ENCODE data around the gene RHOT2. TPM values are rescaled to one million over a fixed set of nuclear protein-coding genes. Genes with fewer than 3 reads are reported as not detected.

RHOT2 gene
- total RNA-seq, 1 experiment from 2014 or later, result 38.5 TPM

DNA sequence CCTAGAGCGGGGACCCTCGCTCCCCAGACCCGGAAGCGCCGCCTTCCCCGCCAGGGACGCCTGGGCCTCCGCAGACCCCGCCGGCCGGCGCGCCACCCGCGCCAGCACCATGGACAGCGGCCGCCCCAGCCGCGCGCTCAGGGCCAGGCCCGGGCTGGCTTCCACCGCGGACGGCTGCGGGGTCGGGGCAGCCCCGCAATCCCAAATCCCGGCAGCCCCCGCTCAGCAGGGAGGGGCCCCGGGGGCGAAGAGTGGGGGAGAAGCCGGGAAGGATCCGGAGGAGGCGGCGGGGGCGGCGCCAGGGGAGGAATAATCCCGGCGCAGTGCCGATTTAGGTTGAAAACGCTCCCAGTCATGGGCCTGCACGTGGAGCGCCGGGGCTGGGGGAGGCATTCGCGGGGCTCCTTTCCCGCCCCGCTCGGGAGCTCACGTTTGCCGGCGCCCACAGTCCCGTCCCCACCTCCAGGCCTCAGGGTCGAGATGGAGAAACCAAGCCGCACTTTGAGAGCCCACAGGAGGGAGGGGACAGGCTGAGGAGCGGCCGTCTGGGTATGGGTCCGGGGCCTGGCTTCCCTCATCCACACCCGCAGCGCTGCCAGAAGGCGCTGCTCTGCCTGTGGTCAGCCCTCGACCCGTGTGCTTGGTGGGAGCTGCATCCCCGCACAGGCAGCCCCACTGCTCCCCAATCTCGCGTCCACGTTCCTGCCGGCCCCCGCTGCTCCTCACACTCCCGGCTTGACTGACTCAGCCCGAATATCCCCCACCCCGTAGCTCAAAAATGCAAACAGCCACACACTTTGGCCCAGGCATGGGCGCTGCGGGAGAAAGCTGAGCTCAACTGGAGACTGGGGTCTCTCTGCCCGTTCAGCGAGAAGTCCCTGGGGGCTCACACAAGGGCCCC, 33.0 kb downstream of the RHOT2 start:
- no peak for DNase-seq (ENCODE audit: low read depth)

DNA sequence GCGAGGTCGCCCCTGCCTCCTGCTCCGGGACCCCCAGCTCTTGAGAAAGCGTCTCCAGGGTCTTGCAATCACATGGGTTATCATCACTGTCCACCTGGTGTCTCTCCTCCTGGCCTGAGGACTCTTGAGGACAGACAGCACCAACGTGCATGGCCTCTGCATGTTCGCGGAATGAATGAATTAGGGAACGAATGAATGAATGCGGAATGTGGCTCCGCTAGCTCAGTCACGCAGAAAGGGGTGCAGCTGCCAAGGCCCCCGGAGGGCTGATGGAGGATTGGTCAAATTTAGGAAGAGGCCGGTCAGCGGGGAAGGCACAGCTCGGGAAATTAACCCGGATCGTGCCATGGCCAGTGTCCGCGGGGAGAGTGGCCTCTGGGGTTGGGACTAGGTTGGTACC, 34.4 kb downstream of the RHOT2 start:
- DNase-seq (ENCODE audit: low read depth), result no peak

DNA sequence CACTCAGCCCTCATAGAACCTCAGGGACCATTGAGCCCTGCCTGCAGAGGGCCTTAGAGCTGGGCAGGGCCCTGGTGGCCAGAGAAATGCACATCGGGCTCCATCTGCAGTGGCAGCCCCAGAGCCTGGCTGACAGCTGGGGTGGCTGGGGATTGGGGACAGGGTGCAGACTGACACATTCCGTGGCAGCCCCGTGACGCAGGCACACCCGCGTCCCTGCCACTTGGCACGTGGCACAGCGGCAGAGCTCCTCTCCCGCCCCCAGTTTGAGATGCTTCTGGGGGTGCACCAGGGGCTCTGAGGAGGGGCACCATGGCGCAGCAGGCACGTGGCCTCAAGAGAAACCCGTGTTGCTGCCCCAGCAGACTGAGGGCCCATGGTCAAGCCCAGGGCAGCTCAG, 35.5 kb downstream of the RHOT2 start:
- no peak for DNase-seq (ENCODE audit: low read depth)

DNA sequence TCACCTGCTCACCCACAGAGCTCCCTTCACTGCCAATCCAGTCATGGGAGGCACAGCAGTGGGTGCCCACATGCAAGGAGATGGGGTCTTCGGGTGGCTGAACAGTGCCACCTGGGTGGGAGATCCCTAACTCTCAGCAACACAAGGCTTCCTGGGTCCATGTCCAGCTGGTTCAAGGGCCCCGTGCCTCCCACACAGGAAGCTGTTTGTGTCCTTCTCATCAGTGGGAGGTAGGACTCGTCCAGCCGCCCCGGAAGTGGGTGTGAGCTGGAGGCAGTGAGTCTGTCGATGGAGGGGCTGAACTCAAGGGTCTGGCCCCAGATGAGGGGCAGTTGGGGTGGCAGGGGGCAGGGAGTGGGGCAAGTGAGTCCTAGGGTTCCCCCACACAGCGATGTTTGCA, 36.1 kb downstream of the RHOT2 start:
- no peak for DNase-seq (ENCODE audit: low read depth)

DNA sequence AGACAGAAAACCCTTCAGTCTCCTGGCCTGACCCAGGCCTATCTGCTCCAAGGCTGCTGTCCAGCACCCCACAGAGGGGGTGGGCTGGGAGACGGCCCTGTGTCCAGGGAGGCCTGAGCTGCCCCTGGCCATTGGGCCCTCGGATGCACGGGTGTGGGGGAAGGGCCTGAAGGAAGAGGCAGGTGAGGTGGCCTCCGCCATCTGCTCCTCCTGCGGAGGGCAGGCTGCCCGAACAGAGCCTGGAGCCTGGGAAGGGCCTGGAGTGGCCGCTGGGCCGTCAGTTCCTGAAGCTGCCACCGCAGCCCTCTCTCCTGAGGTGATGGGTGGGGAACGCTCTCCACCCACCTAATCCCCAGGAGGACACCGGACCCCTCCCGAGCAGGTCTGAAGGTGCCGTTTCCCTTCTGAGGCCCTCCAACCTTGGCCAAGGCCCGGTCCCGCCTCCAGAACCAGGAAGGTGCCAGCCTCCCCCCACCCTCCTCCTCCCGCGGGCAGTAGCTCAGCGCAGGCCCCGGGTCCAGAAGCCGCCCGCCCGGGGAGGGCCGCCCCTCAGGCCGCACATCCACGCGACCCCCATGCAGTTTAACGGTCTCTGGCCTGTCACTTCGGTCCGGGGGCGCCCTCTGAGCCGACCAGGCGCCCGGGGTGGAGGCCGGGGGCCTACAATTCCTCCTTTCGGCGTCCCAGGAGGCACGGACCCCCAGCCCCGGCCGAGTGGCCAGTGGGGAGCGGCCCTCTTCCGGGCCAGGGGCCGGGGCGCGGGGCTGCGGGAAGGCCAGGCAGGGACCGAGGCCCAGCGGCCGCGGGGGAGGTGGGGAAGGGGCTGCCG, 36.8 kb downstream of the RHOT2 start:
- DNase-seq (ENCODE audit: low read depth), result no peak

DNA sequence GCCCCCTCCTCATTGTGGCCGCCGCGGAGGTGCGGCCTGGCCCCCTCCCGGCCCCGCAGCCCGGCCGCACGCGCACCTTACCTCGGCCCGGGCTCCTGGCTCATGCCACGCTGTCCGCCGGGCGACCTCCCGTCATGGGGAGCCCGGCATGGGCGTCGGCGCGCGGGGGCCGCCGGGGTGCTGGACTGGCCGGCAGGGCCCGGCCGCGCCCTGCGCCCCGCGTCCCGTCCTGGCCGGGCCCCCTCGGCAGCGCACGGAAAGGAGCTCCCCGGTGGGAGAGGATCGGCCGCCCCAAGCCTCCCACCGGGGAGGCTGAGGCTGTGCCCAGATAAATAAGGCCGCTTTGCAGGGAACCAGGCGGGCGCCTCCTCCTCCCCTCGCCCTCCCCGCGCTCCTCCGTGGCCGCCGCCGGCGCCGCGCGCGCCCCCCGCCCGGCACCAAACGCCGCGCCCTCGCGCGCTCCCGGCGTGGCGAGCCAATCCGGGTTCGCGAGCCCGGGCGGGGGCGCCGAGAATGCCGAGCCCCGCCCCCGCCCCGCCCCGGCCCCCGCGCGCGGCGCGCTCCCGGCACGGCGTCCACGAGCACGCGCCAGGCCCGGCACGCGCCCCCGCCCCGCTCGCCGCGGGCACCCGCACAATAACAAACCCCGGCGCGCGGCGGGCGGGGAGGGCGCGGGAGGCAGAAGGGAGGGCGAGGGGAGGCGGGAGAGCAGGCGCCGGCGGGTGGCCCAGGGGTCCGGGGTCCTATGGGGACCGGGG, 37.7 kb downstream of the RHOT2 start, which contains the start of gene FBXL16:
FBXL16 (minus strand) TSS at position 371 of the 758 bp plus-strand sequence. CDS start 8,396 bp downstream, outside the sequence.
- DNase-seq (ENCODE audit: low read depth), result peak; percentile 51

DNA sequence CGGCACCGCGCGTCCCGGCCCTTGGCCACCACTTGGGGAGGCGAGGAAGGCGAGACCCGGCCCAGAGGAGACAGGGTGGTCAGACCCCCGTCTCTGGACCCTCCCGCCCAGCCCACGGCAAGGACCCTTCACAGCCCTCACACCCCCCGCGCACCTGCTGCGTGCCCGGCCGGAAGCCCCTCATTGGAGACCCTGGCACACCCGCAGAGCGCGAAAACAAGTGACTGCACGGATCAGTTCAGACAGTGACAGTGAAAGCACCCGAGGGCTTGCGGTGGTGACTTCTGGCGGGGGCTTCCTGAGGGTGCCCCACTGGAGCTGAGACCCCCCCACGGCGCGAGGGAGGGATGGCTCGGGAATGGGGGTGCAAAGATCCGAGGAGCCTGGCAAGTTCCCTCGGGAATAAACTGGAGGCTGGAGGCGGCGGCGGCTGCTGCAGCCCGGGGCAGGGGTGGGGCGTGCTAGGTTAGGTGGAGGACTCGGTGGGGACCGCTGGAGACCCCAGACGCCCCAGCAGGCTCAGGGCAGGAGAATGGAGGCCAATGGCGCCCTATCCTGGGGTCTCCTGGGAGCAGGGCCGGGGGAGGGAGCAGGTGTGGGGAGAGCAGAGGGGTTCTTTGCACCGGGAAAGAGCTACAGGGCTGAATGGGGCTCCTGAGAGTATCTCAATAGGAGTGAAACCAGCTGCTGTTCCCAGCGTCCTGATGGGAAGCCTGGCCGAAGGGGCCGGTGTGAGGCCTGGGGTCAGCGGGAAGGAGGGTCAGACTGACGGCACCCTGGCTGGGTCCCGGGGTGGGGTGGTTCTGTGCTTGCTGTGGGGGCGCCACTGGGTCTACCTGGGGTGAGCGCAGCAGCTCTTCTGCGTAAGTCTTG, 38.5 kb downstream of the RHOT2 start:
- no peak for DNase-seq (ENCODE audit: low read depth)

DNA sequence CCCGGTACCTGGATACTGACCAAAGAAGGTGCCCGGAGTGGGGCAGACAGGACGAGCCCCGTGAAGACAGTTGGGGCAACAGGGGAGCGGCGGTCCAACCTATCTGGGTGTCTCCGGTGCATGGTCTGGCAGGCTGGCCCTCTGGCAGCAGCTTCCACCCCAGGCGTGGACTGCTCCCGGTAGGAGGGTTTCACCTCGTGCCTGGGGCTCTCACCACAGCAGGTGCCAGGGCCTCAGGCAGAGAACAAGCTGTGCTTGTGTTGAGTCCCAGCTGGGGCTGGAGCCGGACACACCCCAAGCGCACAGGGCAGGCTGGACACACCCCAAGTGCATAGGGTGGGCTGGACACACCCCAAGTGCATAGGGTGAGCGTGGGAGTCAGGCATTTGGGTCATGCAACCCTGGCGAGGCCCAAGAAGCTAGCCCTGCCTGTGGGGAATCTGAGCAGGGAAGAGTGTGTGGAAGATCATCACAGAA, 39.2 kb downstream of the RHOT2 start:
- no peak for DNase-seq (ENCODE audit: low read depth)

DNA sequence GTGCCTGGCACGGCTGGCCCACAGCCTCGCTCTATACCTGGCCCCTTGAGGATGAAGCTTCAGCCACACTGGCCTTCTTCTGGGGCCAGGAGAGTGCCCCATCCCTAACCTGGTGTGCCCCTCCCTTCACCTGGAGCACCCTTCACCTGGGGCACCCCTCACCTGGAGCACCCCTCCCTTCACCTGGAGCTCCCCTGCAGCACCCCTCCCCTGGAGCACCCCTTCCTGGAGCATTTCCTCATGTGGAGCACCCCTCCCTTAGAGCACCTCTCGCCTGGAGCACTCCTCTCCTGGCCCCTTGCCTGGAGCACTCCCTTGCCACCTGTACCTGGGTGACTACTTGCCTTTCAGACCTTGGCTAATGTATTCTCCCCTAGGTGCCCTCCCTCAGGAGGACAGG, 40.1 kb downstream of the RHOT2 start:
- DNase-seq (ENCODE audit: low read depth), result no peak

DNA sequence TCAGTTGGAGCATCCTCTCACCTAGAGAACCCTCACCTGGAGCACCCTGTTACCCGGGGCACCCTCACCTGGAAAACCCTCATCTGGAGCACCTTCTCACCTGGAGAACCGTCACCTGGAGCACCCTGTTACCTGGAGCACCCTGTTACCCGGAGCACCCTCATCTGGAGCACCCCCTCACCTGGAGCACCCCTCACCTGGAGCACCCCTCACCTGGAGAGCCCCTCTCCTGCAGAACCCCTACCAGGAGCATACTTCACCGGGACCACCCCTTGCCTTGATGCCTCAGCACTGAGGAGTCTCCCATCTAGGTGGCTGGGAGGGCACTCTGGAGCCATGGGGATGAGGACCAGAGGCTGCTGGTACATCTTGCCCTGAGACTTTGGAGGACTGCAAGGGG, 41.0 kb downstream of the RHOT2 start:
- DNase-seq (ENCODE audit: low read depth), result no peak

DNA sequence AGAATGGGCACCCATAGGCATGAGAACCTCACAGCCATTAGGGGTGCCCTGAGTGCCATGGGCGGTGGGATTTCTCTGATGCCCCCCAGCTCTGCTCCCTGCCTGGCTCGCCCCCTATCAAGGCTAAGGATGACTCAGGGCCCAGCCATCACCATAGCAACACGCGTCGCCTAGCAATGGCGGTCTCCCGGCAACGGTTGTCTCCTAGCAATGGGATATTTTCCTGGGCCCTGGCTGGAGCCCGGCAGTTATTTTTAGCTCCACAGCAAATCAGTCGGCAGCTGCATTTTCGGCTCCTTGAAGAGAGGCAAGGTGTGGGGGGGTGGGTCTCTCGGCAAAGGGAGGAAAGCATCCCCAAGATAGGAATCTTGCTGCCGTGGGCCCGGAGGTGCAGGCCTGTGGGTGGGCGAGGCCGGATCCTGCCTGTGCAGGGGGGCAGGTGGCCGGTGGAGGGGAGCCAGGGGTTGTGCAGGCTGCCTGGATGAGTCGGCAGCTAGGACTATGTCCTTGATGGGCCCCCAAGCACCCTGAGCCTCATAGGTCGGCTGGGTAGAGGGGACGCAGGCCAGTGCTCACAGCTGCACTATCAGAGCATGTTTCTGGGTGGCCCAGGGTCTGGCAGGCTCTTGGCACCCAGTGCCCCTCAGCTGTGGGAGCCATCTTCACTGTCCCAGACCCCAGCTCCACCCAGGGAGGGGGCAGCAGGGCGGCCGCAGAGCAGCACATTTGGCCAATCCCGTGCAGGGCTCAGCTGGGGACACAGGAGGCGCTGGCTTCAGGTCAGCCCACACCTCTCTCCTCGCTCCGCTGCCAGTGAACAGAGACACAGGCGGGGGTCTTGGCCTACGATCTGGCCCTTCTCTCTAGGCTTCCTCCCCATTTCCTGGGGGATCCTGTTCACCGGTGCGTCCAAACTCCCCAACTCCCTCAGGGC, 41.9 kb downstream of the RHOT2 start:
- DNase-seq (ENCODE audit: low read depth), result peak; percentile 89

DNA sequence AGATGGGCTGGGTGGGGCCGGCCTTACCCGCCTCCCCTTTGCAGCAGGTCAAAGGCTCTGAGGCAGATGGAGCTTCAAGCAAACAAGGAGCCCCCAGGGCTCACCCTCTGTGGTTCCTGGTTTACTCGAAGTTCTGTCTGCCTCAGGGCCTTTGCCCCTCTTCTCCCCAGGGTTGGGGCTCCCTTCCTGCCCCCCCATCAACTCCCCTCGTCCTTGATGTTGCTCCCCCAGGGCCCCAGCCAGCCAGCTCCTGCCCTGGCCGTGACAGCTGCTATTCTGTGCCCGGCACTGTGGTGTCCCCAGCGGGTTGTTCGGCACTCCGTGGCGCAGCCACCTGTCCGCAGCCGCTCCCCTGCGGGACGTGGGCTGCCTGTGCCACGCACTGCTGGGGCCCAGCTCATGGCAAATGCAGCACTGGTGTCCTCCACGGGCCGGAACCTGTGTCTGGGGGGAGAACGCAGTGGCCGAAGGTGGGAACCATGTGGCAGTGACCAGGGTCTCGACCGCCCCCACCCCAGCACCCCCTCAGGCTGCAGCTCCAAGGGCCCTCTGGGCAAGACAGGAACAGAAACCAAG, 42.7 kb downstream of the RHOT2 start:
- no peak for DNase-seq (ENCODE audit: low read depth)

DNA sequence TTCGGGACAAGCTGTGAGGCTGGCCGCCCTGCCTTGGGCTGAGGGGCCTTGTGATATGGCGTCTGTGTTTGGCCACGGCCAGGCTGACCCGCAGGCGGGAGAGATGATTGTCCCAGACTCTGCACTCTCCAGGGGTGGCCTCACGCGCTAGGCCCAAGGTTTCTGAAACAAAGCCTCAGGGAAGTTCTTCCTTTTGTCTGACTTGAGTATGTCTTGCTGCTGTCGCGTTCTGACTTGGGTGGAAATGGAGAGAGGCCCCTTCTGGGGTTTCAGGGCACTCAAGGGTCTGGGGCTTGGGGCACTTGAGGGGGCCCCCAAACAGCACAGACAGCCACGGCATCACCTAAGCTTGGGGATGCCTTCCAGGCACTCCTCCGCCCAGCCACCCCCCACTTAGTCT, 43.2 kb downstream of the RHOT2 start:
- DNase-seq (ENCODE audit: low read depth), result no peak

DNA sequence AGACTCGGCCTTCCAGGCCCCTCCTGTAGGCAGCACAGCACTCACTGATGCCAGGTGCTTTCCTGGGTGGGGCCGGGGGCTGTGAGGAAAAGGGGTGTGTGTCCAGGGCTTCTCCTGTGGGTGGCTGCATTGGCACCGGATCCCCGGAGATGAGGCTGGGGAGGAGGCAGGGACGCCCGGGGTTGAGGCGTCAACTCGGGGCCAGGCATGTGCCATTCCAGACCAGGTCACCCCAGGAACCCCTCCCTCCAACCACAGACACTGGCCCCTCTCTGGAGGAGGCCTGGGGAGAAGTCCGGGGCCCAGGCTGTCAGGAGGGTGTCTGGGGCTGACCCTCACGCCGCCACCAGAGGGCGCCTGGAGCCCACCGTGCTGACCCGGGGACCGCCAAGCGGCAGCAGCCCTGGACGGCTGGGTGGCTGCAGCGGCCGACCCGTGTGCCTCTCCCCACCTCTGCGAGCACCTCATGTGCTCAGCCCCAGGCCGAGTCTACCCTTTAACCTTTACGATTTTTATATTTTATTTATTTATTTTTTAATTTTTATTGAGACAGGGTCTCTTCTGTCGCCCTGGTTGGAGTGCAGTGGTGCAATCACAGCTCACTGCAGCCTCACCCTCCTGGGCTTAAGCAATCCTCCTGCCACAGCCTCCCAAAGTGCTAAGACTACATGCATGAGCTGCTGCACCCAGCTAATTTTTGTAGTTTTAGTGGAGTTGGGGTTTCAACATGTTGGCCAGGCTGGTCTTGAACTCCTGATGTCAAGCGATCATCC, 43.8 kb downstream of the RHOT2 start:
- DNase-seq (ENCODE audit: low read depth), result peak; percentile 66

DNA sequence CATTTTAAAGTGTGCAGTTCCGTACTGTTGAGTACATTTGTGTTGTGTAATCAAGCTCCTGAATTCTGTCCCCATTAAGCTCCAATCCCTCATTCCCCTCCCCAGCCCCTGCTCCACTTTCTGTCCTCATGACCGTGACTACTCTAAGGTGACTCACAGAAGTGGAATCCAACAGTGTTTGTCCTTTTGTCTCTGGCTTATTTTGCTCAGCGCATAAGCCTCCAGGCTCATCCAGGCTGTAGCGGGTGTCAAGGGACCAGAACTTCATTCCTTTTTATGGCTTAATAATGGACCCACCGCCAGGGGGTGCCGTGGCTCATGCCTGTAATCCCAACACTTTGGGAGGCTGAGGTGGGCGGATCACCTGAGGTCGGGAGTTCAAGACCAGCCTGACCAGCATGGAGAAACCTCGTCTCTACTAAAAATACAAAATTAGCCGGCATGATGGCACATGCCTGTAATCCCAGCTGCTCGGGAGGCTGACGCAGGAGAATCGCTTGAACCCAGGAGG, 44.9 kb downstream of the RHOT2 start:
- peak; percentile 99 for DNase-seq (ENCODE audit: low read depth)

DNA sequence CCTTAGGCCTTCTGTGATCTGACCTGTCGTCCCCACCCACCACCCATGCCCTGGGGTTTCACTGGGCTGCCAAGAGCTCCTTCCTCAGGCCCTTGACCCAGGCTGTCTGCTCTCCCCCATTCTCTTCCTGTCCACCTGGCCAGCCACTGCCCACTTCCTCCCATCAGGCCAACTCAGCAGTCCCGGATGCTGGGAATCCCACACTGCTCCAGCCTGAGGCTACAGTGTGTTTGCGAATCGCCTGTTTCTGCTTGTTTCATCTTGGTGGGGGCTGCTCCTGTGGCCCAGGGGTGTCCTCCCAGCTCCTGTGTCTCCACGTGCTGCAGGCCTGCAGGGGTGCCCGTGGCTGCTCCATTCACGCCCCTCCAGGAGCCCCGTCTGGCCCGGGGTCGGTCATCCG, 46.1 kb downstream of the RHOT2 start:
- DNase-seq (ENCODE audit: low read depth), result peak; percentile 87

DNA sequence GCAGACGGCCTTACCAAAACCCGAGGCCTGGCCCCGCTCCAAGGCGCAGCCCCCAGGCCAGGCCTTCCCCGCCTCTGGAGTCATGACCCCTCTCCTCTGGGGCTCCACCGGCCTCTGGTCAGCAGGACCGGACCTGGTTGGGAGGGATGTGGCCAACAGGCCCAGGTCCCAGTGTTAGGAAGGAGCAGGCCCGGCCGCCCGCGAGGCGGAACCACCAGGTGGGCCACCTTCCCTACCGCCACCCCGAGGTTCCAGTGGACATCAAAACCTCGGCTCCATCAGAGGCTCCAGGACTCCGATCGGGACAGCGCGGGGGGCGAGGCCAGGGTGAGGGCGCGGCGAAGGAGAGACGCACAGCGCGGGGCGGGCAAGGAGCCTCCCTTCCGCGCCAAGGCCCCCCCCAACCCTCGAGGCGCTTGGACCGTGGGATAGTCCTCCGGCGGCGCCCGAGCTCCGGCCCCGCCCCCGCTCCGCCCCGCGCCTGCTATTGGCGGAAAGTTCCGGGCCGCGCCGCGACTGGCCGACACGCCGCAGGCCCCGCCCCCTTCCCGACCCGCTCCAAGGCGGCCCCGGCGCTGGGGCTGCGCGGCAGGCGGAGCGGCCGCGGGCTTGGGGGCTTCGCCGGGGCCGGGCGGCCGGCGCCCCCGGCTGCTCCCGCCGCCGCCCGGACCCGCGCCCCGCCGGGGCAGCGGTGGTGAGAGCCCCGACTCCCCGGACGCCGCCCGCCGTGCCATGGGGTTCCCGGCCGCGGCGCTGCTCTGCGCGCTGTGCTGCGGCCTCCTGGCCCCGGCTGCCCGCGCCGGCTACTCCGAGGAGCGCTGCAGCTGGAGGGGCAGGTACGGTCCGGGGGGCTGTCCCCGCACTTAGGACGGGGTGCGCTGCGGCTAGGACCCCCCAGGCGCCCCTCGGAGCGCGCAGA, 46.9 kb downstream of the RHOT2 start, which contains the start of gene METRN:
METRN (plus strand) TSS at position 561 of the 919 bp plus-strand sequence; CDS start at position 733, 172 bp downstream.
- peak; percentile 87 for DNase-seq (ENCODE audit: low read depth)

Measured in M059J (cell line).